Vagina (tissue), 2 donors: ENCODE data around the gene ASB15. TPM values are rescaled to one million over a fixed set of nuclear protein-coding genes. Genes with fewer than 3 reads are reported as not detected.

Experiments
- DNase-seq, 2 donors: peaks; one replicate each; pipeline ENCODE4 v3.0.0-alpha.2; 2017; ENCODE audit errors: extremely low spot score in 2 of 2
- H3K27ac ChIP-seq: fragments of 200-600 bp; sonication (generic); one replicate; pipeline ENCODE4 v1.5.1; 2019
- H3K27me3 ChIP-seq: fragments of 200-600 bp; sonication (generic); one replicate; pipeline ENCODE4 v1.5.1; 2019
- H3K36me3 ChIP-seq, 2 donors: fragments of 200-600 bp; sonication (generic); one replicate each; pipeline ENCODE4 v1.5.1; 2017 to 2019
- H3K4me1 ChIP-seq: fragments of 200-600 bp; sonication (generic); one replicate; pipeline ENCODE4 v1.5.1; 2019
- H3K4me3 ChIP-seq, 2 donors: fragments of 200-600 bp; sonication (generic); 1 replicate in 1 of 2; 2 replicates in 1 of 2; pipeline ENCODE4 v1.5.1; 2016 to 2019
- H3K9me3 ChIP-seq: fragments of 200-600 bp; sonication (generic); one replicate; pipeline ENCODE4 v1.5.1; 2019
- CTCF ChIP-seq, 3 experiments: fragments of 450-650 bp in 2 of 3; fragments of 200-600 bp in 1 of 3; sonication (generic) in 1 of 3; IDR thresholded peaks; one replicate each; pipeline ENCODE4 v1.5.1; 2017 to 2019; ENCODE audit warnings: antibody characterized with exemption in 3 of 3, mild to moderate bottlenecking in 2 of 3, moderate library complexity in 2 of 3
- POLR2A ChIP-seq, 2 donors: fragments of 450-650 bp; IDR thresholded peaks; one replicate each; pipeline ENCODE4 v1.6.1; 2017; ENCODE audit warnings: antibody characterized with exemption in 2 of 2, mild to moderate bottlenecking in 2 of 2, moderate library complexity in 2 of 2
- POLR2AphosphoS5 ChIP-seq, 2 donors: sonication (generic); formaldehyde crosslinking; IDR thresholded peaks; one replicate each; pipeline ENCODE4 v1.9.0; 2017; ENCODE audit warnings: antibody characterized with exemption in 2 of 2, mild to moderate bottlenecking in 2 of 2, low read depth in 1 of 2; ENCODE audit not compliant: insufficient read depth in 1 of 2
- intact Hi-C: fragments of 100-400 bp; cut with DNase I; formaldehyde crosslinking; loops from one replicate; pipeline ENCODE4 v1.15.1; 2023
- total RNA-seq: library from RNA; depleted of rRNA; stranded (reverse); fragments of >200 nt; gene quantifications from one replicate; pipeline ENCODE4 v1.2.3, GENCODE V29; 2016

ASB15 gene
- total RNA-seq, 1 donor from 2014 or later: not detected

GRCh38 chr7:123588376-123588775, 13.2 kb upstream of the ASB15 start:
- no peaks in the 10 kb centered on the region for H3K9me3 ChIP-seq
- intact Hi-C loops: no loop called here
- no peak for DNase-seq
- no peaks in the 10 kb centered on the region for H3K27me3 ChIP-seq
- H3K27ac ChIP-seq: no peak overlapping the region
- no peak for TF ChIP-seq POLR2A (IDR thresholded peaks at IDR 0.05)
- TF ChIP-seq POLR2AphosphoS5 (IDR thresholded peaks at IDR 0.05; ENCODE audit: insufficient read depth in 1 of 2, low read depth in 1 of 2): no peak
- TF ChIP-seq CTCF (IDR thresholded peaks at IDR 0.05): no peak
- no peaks in the 10 kb centered on the region for H3K4me1 ChIP-seq
- H3K36me3 ChIP-seq: no peaks in the 10 kb centered on the region
- no peak overlapping the region for H3K4me3 ChIP-seq

- H3K36me3 ChIP-seq: no peaks in the 10 kb centered on the region
- intact Hi-C loops: no loop called here
Observed at GRCh38 chr7:123594813-123595241, 6.8 kb upstream of the ASB15 start.

GRCh38 chr7:123598657-123599056, 3.0 kb upstream of the ASB15 start:
- no peak overlapping the region for H3K4me3 ChIP-seq
- no peak overlapping the region for H3K27ac ChIP-seq
- H3K36me3 ChIP-seq: no peaks in the 10 kb centered on the region
- intact Hi-C loops: no loop called here
- no peaks in the 10 kb centered on the region for H3K9me3 ChIP-seq
- H3K27me3 ChIP-seq: no peaks in the 10 kb centered on the region
- no peak for TF ChIP-seq POLR2A (IDR thresholded peaks at IDR 0.05)
- TF ChIP-seq CTCF (IDR thresholded peaks at IDR 0.05): no peak
- no peak for TF ChIP-seq POLR2AphosphoS5 (IDR thresholded peaks at IDR 0.05; ENCODE audit: insufficient read depth in 1 of 2, low read depth in 1 of 2)
- no peak for DNase-seq
- H3K4me1 ChIP-seq: no peaks in the 10 kb centered on the region

More at GRCh38 chr7:123594813-123595241, 6.8 kb upstream of the ASB15 start:
- TF ChIP-seq POLR2A (IDR thresholded peaks at IDR 0.05) (no peak), POLR2AphosphoS5 (IDR thresholded peaks at IDR 0.05; ENCODE audit: insufficient read depth in 1 of 2, low read depth in 1 of 2) (no peak), CTCF (IDR thresholded peaks at IDR 0.05) (no peak)
- DNase-seq: no peak
- Histone ChIP-seq H3K27ac (no peak overlapping the region), H3K9me3 (no peaks in the 10 kb centered on the region), H3K4me1 (no peaks in the 10 kb centered on the region), H3K27me3 (no peaks in the 10 kb centered on the region), H3K4me3 (no peak overlapping the region)

GRCh38 chr7:123599766-123600165, 1.9 kb upstream of the ASB15 start:
- TF ChIP-seq CTCF (IDR thresholded peaks at IDR 0.05) (no peak), POLR2AphosphoS5 (IDR thresholded peaks at IDR 0.05; ENCODE audit: insufficient read depth in 1 of 2, low read depth in 1 of 2) (no peak), POLR2A (IDR thresholded peaks at IDR 0.05) (no peak)
- Histone ChIP-seq H3K4me3 (no peak overlapping the region), H3K9me3 (no peaks in the 10 kb centered on the region), H3K27me3 (no peaks in the 10 kb centered on the region), H3K4me1 (no peaks in the 10 kb centered on the region), H3K36me3 (no peaks in the 10 kb centered on the region), H3K27ac (no peak overlapping the region)
- no peak for DNase-seq
- intact Hi-C loops: no loop called here

- no peaks in the 10 kb centered on the region for H3K27me3 ChIP-seq
- intact Hi-C loops: no loop called here
- no peak overlapping the region for H3K27ac ChIP-seq
- no peak for TF ChIP-seq POLR2A (IDR thresholded peaks at IDR 0.05)
- no peak for TF ChIP-seq POLR2AphosphoS5 (IDR thresholded peaks at IDR 0.05; ENCODE audit: insufficient read depth in 1 of 2, low read depth in 1 of 2)
- TF ChIP-seq CTCF (IDR thresholded peaks at IDR 0.05): no peak
- no peaks in the 10 kb centered on the region for H3K4me1 ChIP-seq
- DNase-seq: no peak
- no peaks in the 10 kb centered on the region for H3K36me3 ChIP-seq
- H3K9me3 ChIP-seq: no peaks in the 10 kb centered on the region
- no peak overlapping the region for H3K4me3 ChIP-seq
Observed at GRCh38 chr7:123600876-123601275, 745 bp upstream of the ASB15 start.
